Caco-2 (cell line): ENCODE results near the gene FBXW7. TPM values are rescaled to one million over a fixed set of nuclear protein-coding genes. Genes with fewer than 3 reads are reported as not detected.

Experiments
- BruUV-seq: library from RNA; stranded (reverse); fragments of 400-500 nt; replicated peaks from 2 replicates; lab custom pipeline; 2021; lab: Mats Ljungman, UMichigan
- CTCF ChIA-PET: fragments of 300-600 bp; sonication (Branson Sonifier 250); formaldehyde crosslinking; loops from one replicate; lab custom pipeline; 2022; ENCODE audit warnings: antibody characterized with exemption; lab: Charles Lee
- POLR2A ChIA-PET: fragments of 300-600 bp; sonication (Branson Sonifier 250); formaldehyde crosslinking; loops from one replicate; lab custom pipeline; 2022; ENCODE audit warnings: antibody characterized with exemption; lab: Charles Lee
- DNase-seq, 2 experiments: peaks; one replicate each; pipeline versions ENCODE4 v3.0.0 to v3.0.0-alpha.2; 2020 to 2022
- H3K27me3 ChIP-seq: replicated peaks from 2 replicates; pipeline ENCODE4 v1.6.0; 2011; ENCODE audit warnings: low read length; ENCODE audit not compliant: control insufficient read depth, insufficient read depth
- H3K36me3 ChIP-seq: 2 replicates; pipeline ENCODE4 v1.5.1; 2011; ENCODE audit warnings: low read length; ENCODE audit not compliant: control insufficient read depth, insufficient read depth
- H3K4me1 ChIP-seq: fragments of 250-450 bp; sonication (Bioruptor Pico); 2 replicates; pipeline ENCODE4 v1.5.1; 2020; ENCODE audit warnings: mild to moderate bottlenecking
- H3K4me3 ChIP-seq: 2 replicates; pipeline ENCODE4 v1.5.1; 2011; ENCODE audit warnings: low read depth, mild to moderate bottlenecking, control low read depth, low read length
- H3K9me3 ChIP-seq: fragments of 250-450 bp; sonication (Bioruptor Pico); 2 replicates; pipeline ENCODE4 v1.5.1; 2020; ENCODE audit warnings: mild to moderate bottlenecking, moderate library complexity
- H3K27ac Mint-ChIP-seq: one replicate; pipeline ENCODE4 v1.8.0; 2022; ENCODE audit warnings: mixed read lengths; ENCODE audit not compliant: unreplicated experiment
- H3K27me3 Mint-ChIP-seq: one replicate; pipeline ENCODE4 v1.8.0; 2022; ENCODE audit warnings: mixed read lengths; ENCODE audit not compliant: insufficient read depth, unreplicated experiment
- H3K36me3 Mint-ChIP-seq: one replicate; pipeline ENCODE4 v1.8.0; 2022; ENCODE audit warnings: mild to moderate bottlenecking, mixed read lengths; ENCODE audit not compliant: insufficient read depth, unreplicated experiment
- H3K4me1 Mint-ChIP-seq: one replicate; pipeline ENCODE4 v1.8.0; 2022; ENCODE audit warnings: low read depth, mixed read lengths; ENCODE audit not compliant: unreplicated experiment
- H3K4me3 Mint-ChIP-seq: one replicate; pipeline ENCODE4 v1.8.0; 2022; ENCODE audit warnings: mild to moderate bottlenecking, moderate library complexity, mixed read lengths; ENCODE audit not compliant: unreplicated experiment
- H3K9me3 Mint-ChIP-seq: one replicate; pipeline ENCODE4 v1.8.0; 2022; ENCODE audit warnings: mixed read lengths; ENCODE audit not compliant: unreplicated experiment
- intact Hi-C: fragments of 100-400 bp; cut with micrococcal nuclease; formaldehyde crosslinking; loops from one replicate; pipeline ENCODE4 v1.10.0; 2022; ENCODE audit not compliant: unreplicated experiment
- total RNA-seq: library from RNA; stranded (reverse); gene quantifications from 2 replicates; pipeline ENCODE4 v1.2.3, GENCODE V29; 2022
- TF ChIP-seq, protein P1 (sequence below), 2 experiments: fragments of 200-600 bp in 1 of 2; IDR thresholded peaks; 1 replicate in 1 of 2; 2 replicates in 1 of 2; pipeline versions ENCODE4 v1.5.1 to v1.8.0; 2011 to 2022; ENCODE audit warnings: antibody characterized with exemption in 1 of 2, control low read depth in 1 of 2, inconsistent platforms in 1 of 2, low read depth in 1 of 2, low read length in 1 of 2, mild to moderate bottlenecking in 1 of 2, moderate library complexity in 1 of 2; ENCODE audit not compliant: insufficient read depth in 1 of 2, severe bottlenecking in 1 of 2, unreplicated experiment in 1 of 2

The FBXW7 gene
- total RNA-seq, 1 experiment from 2014 or later: 34.1 TPM

GRCh38 chr4:152289541-152289940 lies 246.4 kb downstream of the FBXW7 start:
- BruUV-seq: no TSS peak
- POLR2A ChIA-PET: no interaction called here

DNA sequence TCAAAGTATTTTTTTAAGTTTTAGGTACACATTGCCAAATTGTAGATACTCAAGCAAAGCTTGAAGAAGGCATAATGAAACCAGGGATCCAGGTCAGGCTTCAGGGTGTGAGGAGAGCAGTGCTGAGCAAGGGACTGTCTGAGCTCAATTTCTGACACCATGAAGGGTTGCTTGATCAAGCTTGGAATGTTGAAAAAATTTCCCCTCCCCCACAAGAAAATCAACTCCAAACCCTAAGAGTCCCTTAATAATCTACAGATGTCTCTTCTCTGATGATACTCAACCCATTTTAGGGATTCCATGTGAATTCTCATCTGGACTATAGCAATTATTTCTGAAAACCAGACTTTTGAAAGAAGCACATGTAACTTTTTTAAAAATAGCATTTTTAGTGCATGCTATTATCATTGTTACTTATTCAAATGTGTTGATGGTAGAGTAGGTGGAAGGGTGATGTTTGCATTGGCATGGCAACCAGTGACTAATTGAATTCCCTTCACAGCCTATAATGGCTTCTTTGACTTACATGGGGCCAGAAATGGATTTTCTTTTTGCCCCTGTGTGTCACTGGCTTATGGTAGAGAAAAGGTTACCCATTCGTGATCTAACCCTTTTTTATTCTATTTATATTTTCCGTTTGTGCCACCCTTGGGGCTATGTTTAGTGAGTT lies 252.0 kb downstream of the FBXW7 start:
- BruUV-seq: no TSS peak
- intact Hi-C loops: no loop called here
- Histone ChIP-seq H3K9me3 (no peaks in the 10 kb centered on the region), H3K27me3 (no peaks in the 10 kb centered on the region), H3K36me3 (no peaks in the 10 kb centered on the region), H3K4me1 (peaks cover 4% of the 10 kb centered on the region), H3K4me3 (no peak overlapping the region)
- H3K9me3 Mint-ChIP-seq: no peaks in the 10 kb centered on the region
- ChIA-PET POLR2A (no interaction called here), CTCF (no interaction called here)
- DNase-seq: no peak
- H3K36me3 Mint-ChIP-seq: no peaks in the 10 kb centered on the region
- no peak overlapping the region for H3K27ac Mint-ChIP-seq
- TF ChIP-seq, protein P1, sequence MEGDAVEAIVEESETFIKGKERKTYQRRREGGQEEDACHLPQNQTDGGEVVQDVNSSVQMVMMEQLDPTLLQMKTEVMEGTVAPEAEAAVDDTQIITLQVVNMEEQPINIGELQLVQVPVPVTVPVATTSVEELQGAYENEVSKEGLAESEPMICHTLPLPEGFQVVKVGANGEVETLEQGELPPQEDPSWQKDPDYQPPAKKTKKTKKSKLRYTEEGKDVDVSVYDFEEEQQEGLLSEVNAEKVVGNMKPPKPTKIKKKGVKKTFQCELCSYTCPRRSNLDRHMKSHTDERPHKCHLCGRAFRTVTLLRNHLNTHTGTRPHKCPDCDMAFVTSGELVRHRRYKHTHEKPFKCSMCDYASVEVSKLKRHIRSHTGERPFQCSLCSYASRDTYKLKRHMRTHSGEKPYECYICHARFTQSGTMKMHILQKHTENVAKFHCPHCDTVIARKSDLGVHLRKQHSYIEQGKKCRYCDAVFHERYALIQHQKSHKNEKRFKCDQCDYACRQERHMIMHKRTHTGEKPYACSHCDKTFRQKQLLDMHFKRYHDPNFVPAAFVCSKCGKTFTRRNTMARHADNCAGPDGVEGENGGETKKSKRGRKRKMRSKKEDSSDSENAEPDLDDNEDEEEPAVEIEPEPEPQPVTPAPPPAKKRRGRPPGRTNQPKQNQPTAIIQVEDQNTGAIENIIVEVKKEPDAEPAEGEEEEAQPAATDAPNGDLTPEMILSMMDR (IDR thresholded peaks at IDR 0.05; ENCODE audit: insufficient read depth in 1 of 2, low read depth in 1 of 2, low read length in 1 of 2, severe bottlenecking in 1 of 2, unreplicated experiment in 1 of 2): no peak
- peaks cover 5% of the 10 kb centered on the region for H3K4me1 Mint-ChIP-seq
- H3K27me3 Mint-ChIP-seq: no peaks in the 10 kb centered on the region
- H3K4me3 Mint-ChIP-seq: no peak overlapping the region

More at GRCh38 chr4:152289541-152289940, 246.4 kb downstream of the FBXW7 start:
- Histone ChIP-seq H3K27me3 (no peaks in the 10 kb centered on the region), H3K9me3 (no peaks in the 10 kb centered on the region), H3K4me1 (no peaks in the 10 kb centered on the region), H3K36me3 (no peaks in the 10 kb centered on the region), H3K4me3 (no peak overlapping the region)
- TF ChIP-seq, protein P1 (IDR thresholded peaks at IDR 0.05; ENCODE audit: insufficient read depth in 1 of 2, low read depth in 1 of 2, low read length in 1 of 2, severe bottlenecking in 1 of 2, unreplicated experiment in 1 of 2): no peak
- intact Hi-C loops: no loop called here
- Mint-ChIP-seq H3K4me1 (no peaks in the 10 kb centered on the region), H3K27ac (no peak overlapping the region), H3K9me3 (no peaks in the 10 kb centered on the region), H3K4me3 (no peak overlapping the region), H3K36me3 (no peaks in the 10 kb centered on the region), H3K27me3 (no peaks in the 10 kb centered on the region)
- no peak for DNase-seq
- CTCF ChIA-PET: no interaction called here

GRCh38 chr4:152281822-152282221 lies 254.1 kb downstream of the FBXW7 start:
- no peaks in the 10 kb centered on the region for H3K27me3 Mint-ChIP-seq
- DNase-seq: no peak
- intact Hi-C loops: no loop called here

More at GRCh38 chr4:152281822-152282221, 254.1 kb downstream of the FBXW7 start:
- no peaks in the 10 kb centered on the region for H3K27me3 ChIP-seq
- CTCF ChIA-PET: no interaction called here
- TF ChIP-seq, protein P1 (IDR thresholded peaks at IDR 0.05; ENCODE audit: insufficient read depth in 1 of 2, low read depth in 1 of 2, low read length in 1 of 2, severe bottlenecking in 1 of 2, unreplicated experiment in 1 of 2): no peak
- H3K36me3 Mint-ChIP-seq: no peaks in the 10 kb centered on the region
- no peak overlapping the region for H3K4me3 ChIP-seq
- H3K36me3 ChIP-seq: no peaks in the 10 kb centered on the region
- BruUV-seq: no TSS peak
- no peaks in the 10 kb centered on the region for H3K9me3 Mint-ChIP-seq
- no peak overlapping the region for H3K4me3 Mint-ChIP-seq
- H3K9me3 ChIP-seq: no peaks in the 10 kb centered on the region
- peaks cover 10% of the 10 kb centered on the region for H3K4me1 Mint-ChIP-seq
- H3K27ac Mint-ChIP-seq: no peak overlapping the region
- POLR2A ChIA-PET: no interaction called here
- peaks cover 14% of the 10 kb centered on the region for H3K4me1 ChIP-seq
